ENCODE measurements around the gene MRPL34. TPM values are rescaled to one million over a fixed set of nuclear protein-coding genes. Genes with fewer than 3 reads are reported as not detected.

The MRPL34 gene
- total and polyA plus RNA-seq, 2 experiments from 2014 or later: 23.0 to 78.8 TPM

DNA sequence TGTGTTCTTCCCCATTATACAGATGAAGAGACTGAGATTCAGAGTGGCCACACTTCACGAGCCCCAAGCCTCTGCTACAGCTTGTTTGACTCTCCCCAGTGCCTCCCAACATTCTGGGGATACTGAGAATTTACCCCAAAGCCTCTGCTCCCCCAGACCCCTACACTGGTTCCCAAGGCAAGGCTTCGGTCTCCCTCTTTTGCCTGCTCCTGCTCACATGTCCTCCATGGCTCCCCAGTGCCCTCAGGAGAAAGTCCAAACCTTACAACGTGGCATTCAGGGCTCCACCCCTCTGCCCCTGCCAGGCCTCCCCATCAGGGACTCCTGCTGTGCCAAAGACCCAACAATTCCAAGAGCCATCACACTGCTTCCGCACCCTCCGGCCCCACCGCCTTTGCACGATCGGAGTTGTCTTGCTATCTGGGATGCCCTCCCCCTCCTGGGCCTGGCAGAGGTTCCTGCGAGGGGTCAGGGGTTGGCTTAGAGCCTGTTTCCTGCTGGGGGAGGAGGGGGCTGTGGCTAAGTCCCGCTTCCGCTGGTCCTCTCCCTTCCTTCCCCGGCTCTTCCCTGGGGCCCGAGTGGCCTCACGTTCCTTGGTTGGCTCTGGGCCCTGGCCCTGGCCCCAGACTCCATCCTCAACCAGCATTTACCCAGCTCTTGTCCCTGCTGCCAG lies 47.1 kb downstream of the MRPL34 start:
- no peaks in the 10 kb centered on the region; the same call in 1 of the 2 replicates for H3K27me3 ChIP-seq (replicated peaks; ENCODE audit: insufficient read depth)
- no peak for TF ChIP-seq EZH2 (IDR thresholded peaks at IDR 0.05; ENCODE audit: insufficient read depth, poor library complexity, severe bottlenecking)
- TF ChIP-seq EZH2phosphoT487 (IDR thresholded peaks at IDR 0.05; ENCODE audit: insufficient read depth, low read depth): no peak
- no peak overlapping the region for H2AFZ ChIP-seq
- 39 to 45% methylated on average over 5 to 14 of the region's 14 CpGs for WGBS, 2 experiments (ENCODE audit: low coverage in 1 of 2, low lambda C conversion rate in 2 of 2, missing lambda C conversion rate in 2 of 2)
- H3K9me2 ChIP-seq (ENCODE audit: insufficient read depth): no peaks in the 10 kb centered on the region
- H3K4me2 ChIP-seq (ENCODE audit: unreplicated experiment): no peak overlapping the region
- no peak overlapping the region for H3K27ac ChIP-seq
- H4K20me1 ChIP-seq (ENCODE audit: insufficient read depth): no peaks in the 10 kb centered on the region
- H3K9me3 ChIP-seq (ENCODE audit: low read depth): no peaks in the 10 kb centered on the region
- no peaks in the 10 kb centered on the region for H3F3A ChIP-seq (ENCODE audit: insufficient read depth)
- H3K9ac ChIP-seq: no peak overlapping the region
- H3K79me2 ChIP-seq (ENCODE audit: insufficient read depth): no peaks in the 10 kb centered on the region
- no peak overlapping the region for H3K4me3 ChIP-seq
- DNase-seq: no peak
- in situ Hi-C loops (cut with MboI): no loop called here
- no peaks in the 10 kb centered on the region for H3K4me1 ChIP-seq (ENCODE audit: insufficient read depth)
- no peaks in the 10 kb centered on the region for H3K36me3 ChIP-seq (ENCODE audit: low read depth)

DNA sequence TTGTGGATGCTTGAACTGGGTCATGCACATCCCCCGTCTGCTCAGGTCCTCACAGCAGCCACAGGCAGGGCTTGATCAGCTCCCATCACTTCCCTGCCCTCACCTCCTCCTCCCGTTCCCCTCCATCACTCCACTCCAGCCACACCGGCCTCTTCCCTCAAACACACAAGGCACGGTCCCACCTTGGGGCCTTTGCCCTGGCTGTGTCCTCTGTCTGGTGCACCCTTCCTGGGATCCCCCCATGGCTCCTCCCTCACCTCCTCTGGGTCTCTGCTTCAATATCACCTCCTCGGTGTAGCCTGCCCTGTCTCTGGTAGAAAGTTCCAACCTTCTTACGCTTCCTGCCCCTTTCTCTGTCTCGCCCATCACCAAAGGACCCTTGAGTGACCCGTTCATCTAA lies 47.7 kb downstream of the MRPL34 start:
- Histone ChIP-seq H3K9ac (no peak overlapping the region), H3F3A (ENCODE audit: insufficient read depth) (no peaks in the 10 kb centered on the region)
- 43 to 45% methylated on average over 8 of the region's 8 CpGs for WGBS, 2 experiments (ENCODE audit: low coverage in 1 of 2, low lambda C conversion rate in 2 of 2, missing lambda C conversion rate in 2 of 2)

More for the DNA sequence above, 47.7 kb downstream of the MRPL34 start:
- no peak for DNase-seq
- no peaks in the 10 kb centered on the region for H3K79me2 ChIP-seq (ENCODE audit: insufficient read depth)
- in situ Hi-C loops (cut with MboI): no loop called here
- no peaks in the 10 kb centered on the region for H3K9me2 ChIP-seq (ENCODE audit: insufficient read depth)
- no peak overlapping the region for H2AFZ ChIP-seq
- TF ChIP-seq EZH2phosphoT487 (IDR thresholded peaks at IDR 0.05; ENCODE audit: insufficient read depth, low read depth) (no peak), EZH2 (IDR thresholded peaks at IDR 0.05; ENCODE audit: insufficient read depth, poor library complexity, severe bottlenecking) (no peak)
- H3K27ac ChIP-seq: no peak overlapping the region
- no peaks in the 10 kb centered on the region for H4K20me1 ChIP-seq (ENCODE audit: insufficient read depth)
- no peaks in the 10 kb centered on the region for H3K36me3 ChIP-seq (ENCODE audit: low read depth)
- no peaks in the 10 kb centered on the region for H3K9me3 ChIP-seq (ENCODE audit: low read depth)
- no peaks in the 10 kb centered on the region for H3K4me1 ChIP-seq (ENCODE audit: insufficient read depth)
- no peaks in the 10 kb centered on the region; the same call in 1 of the 2 replicates for H3K27me3 ChIP-seq (replicated peaks; ENCODE audit: insufficient read depth)
- H3K4me3 ChIP-seq: no peak overlapping the region
- no peak overlapping the region for H3K4me2 ChIP-seq (ENCODE audit: unreplicated experiment)

Other genes starting within 250 kb of the MRPL34 start
- gene HAUS8, start 230.4 kb upstream of the MRPL34 start, total RNA-seq (2014; rRNA removed; shearing (Covaris generic)): 1.0 and 3.4 TPM in 2 replicates
- 8.2 and 10.6 TPM in 2 replicates for gene HAUS8, start 230.4 kb upstream of the MRPL34 start, polyA plus RNA-seq (2016; fragmentation: Nextera tagmentation; extraction: Ambion mirVana)
- 49.1 and 71.8 TPM in 2 replicates for gene MYO9B, start 230.1 kb upstream of the MRPL34 start, total RNA-seq (2014; rRNA removed; shearing (Covaris generic))
- gene MYO9B, start 230.1 kb upstream of the MRPL34 start, polyA plus RNA-seq (2016; fragmentation: Nextera tagmentation; extraction: Ambion mirVana): 18.6 and 20.1 TPM in 2 replicates
- 13.2 and 29.0 TPM in 2 replicates for gene USE1, start 90.5 kb upstream of the MRPL34 start, total RNA-seq (2014; rRNA removed; shearing (Covaris generic))
- gene USE1, start 90.5 kb upstream of the MRPL34 start, polyA plus RNA-seq (2016; fragmentation: Nextera tagmentation; extraction: Ambion mirVana): 29.6 and 32.3 TPM in 2 replicates
- 1.3 and 1.8 TPM in 2 replicates for gene OCEL1, start 79.6 kb upstream of the MRPL34 start, total RNA-seq (2014; rRNA removed; shearing (Covaris generic))
- 17.1 and 17.4 TPM in 2 replicates for gene OCEL1, start 79.6 kb upstream of the MRPL34 start, polyA plus RNA-seq (2016; fragmentation: Nextera tagmentation; extraction: Ambion mirVana)
- 82.5 and 96.7 TPM in 2 replicates for gene NR2F6, start 60.0 kb upstream of the MRPL34 start, total RNA-seq (2014; rRNA removed; shearing (Covaris generic))
- gene NR2F6, start 60.0 kb upstream of the MRPL34 start, polyA plus RNA-seq (2016; fragmentation: Nextera tagmentation; extraction: Ambion mirVana): 11.7 and 14.1 TPM in 2 replicates
- not detected in 2 replicates for gene USHBP1, start 41.1 kb upstream of the MRPL34 start, total RNA-seq (2014; rRNA removed; shearing (Covaris generic))
- gene USHBP1, start 41.1 kb upstream of the MRPL34 start, polyA plus RNA-seq (2016; fragmentation: Nextera tagmentation; extraction: Ambion mirVana): not detected in 2 replicates
- gene BABAM1, start 38.4 kb upstream of the MRPL34 start, total RNA-seq (2014; rRNA removed; shearing (Covaris generic)): 78.5 and 82.7 TPM in 2 replicates
- 90.3 and 99.6 TPM in 2 replicates for gene BABAM1, start 38.4 kb upstream of the MRPL34 start, polyA plus RNA-seq (2016; fragmentation: Nextera tagmentation; extraction: Ambion mirVana)
- gene ANKLE1, start 24.0 kb upstream of the MRPL34 start, total RNA-seq (2014; rRNA removed; shearing (Covaris generic)): 0.54 and 1.4 TPM in 2 replicates
- 0.14 and 0.31 TPM in 2 replicates for gene ANKLE1, start 24.0 kb upstream of the MRPL34 start, polyA plus RNA-seq (2016; fragmentation: Nextera tagmentation; extraction: Ambion mirVana)
- gene ABHD8, start 2.4 kb upstream of the MRPL34 start, total RNA-seq (2014; rRNA removed; shearing (Covaris generic)): 10.9 and 19.1 TPM in 2 replicates
- gene ABHD8, start 2.4 kb upstream of the MRPL34 start, polyA plus RNA-seq (2016; fragmentation: Nextera tagmentation; extraction: Ambion mirVana): 8.7 and 9.1 TPM in 2 replicates
- gene DDA1, start 3.7 kb downstream of the MRPL34 start, total RNA-seq (2014; rRNA removed; shearing (Covaris generic)): 10.9 and 40.8 TPM in 2 replicates
- gene DDA1, start 3.7 kb downstream of the MRPL34 start, polyA plus RNA-seq (2016; fragmentation: Nextera tagmentation; extraction: Ambion mirVana): 87.8 and 96.9 TPM in 2 replicates
- gene ANO8, start 29.0 kb downstream of the MRPL34 start, total RNA-seq (2014; rRNA removed; shearing (Covaris generic)): 2.8 and 4.0 TPM in 2 replicates
- gene ANO8, start 29.0 kb downstream of the MRPL34 start, polyA plus RNA-seq (2016; fragmentation: Nextera tagmentation; extraction: Ambion mirVana): 0.52 and 0.61 TPM in 2 replicates
- gene GTPBP3, start 31.7 kb downstream of the MRPL34 start, total RNA-seq (2014; rRNA removed; shearing (Covaris generic)): 11.4 and 14.8 TPM in 2 replicates
- gene GTPBP3, start 31.7 kb downstream of the MRPL34 start, polyA plus RNA-seq (2016; fragmentation: Nextera tagmentation; extraction: Ambion mirVana): 7.6 and 7.9 TPM in 2 replicates
- gene PLVAP, start 71.5 kb downstream of the MRPL34 start, total RNA-seq (2014; rRNA removed; shearing (Covaris generic)): not detected in 2 replicates
- gene PLVAP, start 71.5 kb downstream of the MRPL34 start, polyA plus RNA-seq (2016; fragmentation: Nextera tagmentation; extraction: Ambion mirVana): not detected in 2 replicates
- not detected in 2 replicates for gene CCDC194, start 88.3 kb downstream of the MRPL34 start, total RNA-seq (2014; rRNA removed; shearing (Covaris generic))
- gene CCDC194, start 88.3 kb downstream of the MRPL34 start, polyA plus RNA-seq (2016; fragmentation: Nextera tagmentation; extraction: Ambion mirVana): not detected in 2 replicates
- not detected in 2 replicates for gene BST2, start 99.8 kb downstream of the MRPL34 start, total RNA-seq (2014; rRNA removed; shearing (Covaris generic))
- 0.75 and 0.79 TPM in 2 replicates for gene BST2, start 99.8 kb downstream of the MRPL34 start, polyA plus RNA-seq (2016; fragmentation: Nextera tagmentation; extraction: Ambion mirVana)
- gene MVB12A, start 114.2 kb downstream of the MRPL34 start, total RNA-seq (2014; rRNA removed; shearing (Covaris generic)): 68.3 and 73.9 TPM in 2 replicates
- gene MVB12A, start 114.2 kb downstream of the MRPL34 start, polyA plus RNA-seq (2016; fragmentation: Nextera tagmentation; extraction: Ambion mirVana): 49.6 and 55.3 TPM in 2 replicates
- gene TMEM221, start 142.8 kb downstream of the MRPL34 start, total RNA-seq (2014; rRNA removed; shearing (Covaris generic)): 0.22 TPM in 1 of 2 replicates, not detected in the other
- 0.30 TPM in 1 of 2 replicates, not detected in the other for gene TMEM221, start 142.8 kb downstream of the MRPL34 start, polyA plus RNA-seq (2016; fragmentation: Nextera tagmentation; extraction: Ambion mirVana)
- gene NXNL1, start 155.1 kb downstream of the MRPL34 start, total RNA-seq (2014; rRNA removed; shearing (Covaris generic)): not detected in 2 replicates
- gene NXNL1, start 155.1 kb downstream of the MRPL34 start, polyA plus RNA-seq (2016; fragmentation: Nextera tagmentation; extraction: Ambion mirVana): not detected in 2 replicates
- 30.0 and 34.0 TPM in 2 replicates for gene SLC27A1, start 164.7 kb downstream of the MRPL34 start, total RNA-seq (2014; rRNA removed; shearing (Covaris generic))
- gene SLC27A1, start 164.7 kb downstream of the MRPL34 start, polyA plus RNA-seq (2016; fragmentation: Nextera tagmentation; extraction: Ambion mirVana): 20.4 and 21.9 TPM in 2 replicates
- gene PGLS, start 205.8 kb downstream of the MRPL34 start, total RNA-seq (2014; rRNA removed; shearing (Covaris generic)): 96.0 and 125 TPM in 2 replicates
- 135 and 140 TPM in 2 replicates for gene PGLS, start 205.8 kb downstream of the MRPL34 start, polyA plus RNA-seq (2016; fragmentation: Nextera tagmentation; extraction: Ambion mirVana)
- gene COLGALT1, start 249.8 kb downstream of the MRPL34 start, total RNA-seq (2014; rRNA removed; shearing (Covaris generic)): 126 and 134 TPM in 2 replicates
- gene COLGALT1, start 249.8 kb downstream of the MRPL34 start, polyA plus RNA-seq (2016; fragmentation: Nextera tagmentation; extraction: Ambion mirVana): 98.9 and 104 TPM in 2 replicates